Measurements from ENCODE around the gene NEGR1. TPM values are rescaled to one million over a fixed set of nuclear protein-coding genes. Genes with fewer than 3 reads are reported as not detected.

Gene NEGR1
- total RNA-seq, 1 donor from 2014 or later: 8.6 TPM

DNA sequence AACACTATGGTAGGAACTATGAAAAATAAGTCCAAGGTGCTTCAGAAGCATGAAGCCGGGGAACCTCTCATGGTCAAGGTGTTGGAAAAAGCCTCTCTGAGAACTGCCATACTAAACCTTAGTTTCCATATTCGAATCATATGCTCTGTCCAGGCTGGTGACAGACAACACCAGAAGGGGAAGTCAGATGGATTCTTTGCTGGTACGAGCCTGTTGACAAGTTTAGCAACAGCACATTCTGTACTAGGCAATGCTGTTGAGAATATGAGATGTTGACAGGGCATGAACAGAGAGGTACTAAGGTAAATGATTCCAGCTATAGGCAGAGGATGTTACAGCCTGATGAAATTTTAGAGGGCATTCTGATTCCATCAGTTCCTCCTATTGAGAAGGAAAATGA lies 740.2 kb downstream of the NEGR1 start:
- DNase-seq (ENCODE audit: low read depth) (no peak), FAIRE-seq (no peak)
- no peak for TF ChIP-seq EZH2 (IDR thresholded peaks at IDR 0.05; ENCODE audit: insufficient read depth, low read length)
- TF ChIP-seq, protein P1, sequence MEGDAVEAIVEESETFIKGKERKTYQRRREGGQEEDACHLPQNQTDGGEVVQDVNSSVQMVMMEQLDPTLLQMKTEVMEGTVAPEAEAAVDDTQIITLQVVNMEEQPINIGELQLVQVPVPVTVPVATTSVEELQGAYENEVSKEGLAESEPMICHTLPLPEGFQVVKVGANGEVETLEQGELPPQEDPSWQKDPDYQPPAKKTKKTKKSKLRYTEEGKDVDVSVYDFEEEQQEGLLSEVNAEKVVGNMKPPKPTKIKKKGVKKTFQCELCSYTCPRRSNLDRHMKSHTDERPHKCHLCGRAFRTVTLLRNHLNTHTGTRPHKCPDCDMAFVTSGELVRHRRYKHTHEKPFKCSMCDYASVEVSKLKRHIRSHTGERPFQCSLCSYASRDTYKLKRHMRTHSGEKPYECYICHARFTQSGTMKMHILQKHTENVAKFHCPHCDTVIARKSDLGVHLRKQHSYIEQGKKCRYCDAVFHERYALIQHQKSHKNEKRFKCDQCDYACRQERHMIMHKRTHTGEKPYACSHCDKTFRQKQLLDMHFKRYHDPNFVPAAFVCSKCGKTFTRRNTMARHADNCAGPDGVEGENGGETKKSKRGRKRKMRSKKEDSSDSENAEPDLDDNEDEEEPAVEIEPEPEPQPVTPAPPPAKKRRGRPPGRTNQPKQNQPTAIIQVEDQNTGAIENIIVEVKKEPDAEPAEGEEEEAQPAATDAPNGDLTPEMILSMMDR (IDR thresholded peaks at IDR 0.05; ENCODE audit: insufficient read depth, low read depth, low read length): no peak
- Mint-ChIP-seq H3K36me3 (ENCODE audit: low read depth, unreplicated experiment) (no peaks in the 10 kb centered on the region), H3K4me1 (ENCODE audit: low read depth, unreplicated experiment) (no peaks in the 10 kb centered on the region), H3K9me3 (ENCODE audit: unreplicated experiment) (no peaks in the 10 kb centered on the region), H3K4me3 (ENCODE audit: unreplicated experiment) (no peak overlapping the region), H3K27me3 (ENCODE audit: low read depth, unreplicated experiment) (no peaks in the 10 kb centered on the region), H3K27ac (ENCODE audit: unreplicated experiment) (no peak overlapping the region)
- no peak overlapping the region for H3K4me3 ChIP-seq (ENCODE audit: insufficient read depth, low read depth, low read length)
- H3K36me3 ChIP-seq (ENCODE audit: insufficient read depth, low read length): no peaks in the 10 kb centered on the region
- H3K9ac ChIP-seq (ENCODE audit: low read length): no peak overlapping the region
- H3K4me2 ChIP-seq (ENCODE audit: low read length): no peak overlapping the region
- no peak overlapping the region for H3K27ac ChIP-seq (ENCODE audit: low read depth, low read length)
- H4K20me1 ChIP-seq (ENCODE audit: insufficient read depth, low read length): no peaks in the 10 kb centered on the region
- no peaks in the 10 kb centered on the region for H3K9me3 ChIP-seq (ENCODE audit: insufficient read depth, low read depth, low read length)
- H3K79me2 ChIP-seq (ENCODE audit: insufficient read depth, low read length): no peaks in the 10 kb centered on the region
- H3K27me3 ChIP-seq (ENCODE audit: insufficient read depth, low read length): no peaks in the 10 kb centered on the region
- no peak overlapping the region for H2AFZ ChIP-seq (ENCODE audit: low read depth, low read length)
- H3K4me1 ChIP-seq (ENCODE audit: insufficient read depth, low read length): no peaks in the 10 kb centered on the region

DNA sequence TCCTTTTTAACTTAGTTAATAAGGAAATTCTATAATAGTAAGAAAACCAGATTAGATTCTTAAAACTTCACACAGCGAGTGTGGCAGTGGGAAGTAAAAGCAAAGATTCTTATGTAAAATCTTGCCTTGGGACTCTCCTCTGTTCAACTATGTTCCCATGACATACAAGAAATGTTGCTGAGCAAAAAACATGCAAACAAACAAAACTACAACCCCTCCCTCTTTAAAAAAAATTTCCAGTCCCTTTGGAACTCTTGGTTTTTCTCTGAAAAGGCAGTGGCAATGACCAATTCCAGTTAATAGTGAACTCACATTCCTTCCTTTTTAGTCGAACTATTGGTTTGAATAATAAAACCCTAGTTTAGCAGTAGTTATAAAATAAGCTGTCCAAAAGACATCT lies 748.4 kb downstream of the NEGR1 start:
- FAIRE-seq (no peak), DNase-seq (ENCODE audit: low read depth) (no peak)
- no peak overlapping the region for H2AFZ ChIP-seq (ENCODE audit: low read depth, low read length)
- H3K79me2 ChIP-seq (ENCODE audit: insufficient read depth, low read length): no peaks in the 10 kb centered on the region
- no peak overlapping the region for H3K4me2 ChIP-seq (ENCODE audit: low read length)
- TF ChIP-seq EZH2 (IDR thresholded peaks at IDR 0.05; ENCODE audit: insufficient read depth, low read length): no peak
- TF ChIP-seq, protein P1 (IDR thresholded peaks at IDR 0.05; ENCODE audit: insufficient read depth, low read depth, low read length): no peak
- no peaks in the 10 kb centered on the region for H3K36me3 ChIP-seq (ENCODE audit: insufficient read depth, low read length)
- H3K27me3 ChIP-seq (ENCODE audit: insufficient read depth, low read length): no peaks in the 10 kb centered on the region
- Mint-ChIP-seq H3K27ac (ENCODE audit: unreplicated experiment) (no peak overlapping the region), H3K4me3 (ENCODE audit: unreplicated experiment) (no peak overlapping the region), H3K36me3 (ENCODE audit: low read depth, unreplicated experiment) (no peaks in the 10 kb centered on the region), H3K9me3 (ENCODE audit: unreplicated experiment) (no peaks in the 10 kb centered on the region), H3K27me3 (ENCODE audit: low read depth, unreplicated experiment) (no peaks in the 10 kb centered on the region), H3K4me1 (ENCODE audit: low read depth, unreplicated experiment) (no peaks in the 10 kb centered on the region)
- no peaks in the 10 kb centered on the region for H3K9me3 ChIP-seq (ENCODE audit: insufficient read depth, low read depth, low read length)
- no peaks in the 10 kb centered on the region for H4K20me1 ChIP-seq (ENCODE audit: insufficient read depth, low read length)
- H3K4me1 ChIP-seq (ENCODE audit: insufficient read depth, low read length): no peaks in the 10 kb centered on the region
- H3K9ac ChIP-seq (ENCODE audit: low read length): no peak overlapping the region
- H3K27ac ChIP-seq (ENCODE audit: low read depth, low read length): no peak overlapping the region
- no peak overlapping the region for H3K4me3 ChIP-seq (ENCODE audit: insufficient read depth, low read depth, low read length)

DNA sequence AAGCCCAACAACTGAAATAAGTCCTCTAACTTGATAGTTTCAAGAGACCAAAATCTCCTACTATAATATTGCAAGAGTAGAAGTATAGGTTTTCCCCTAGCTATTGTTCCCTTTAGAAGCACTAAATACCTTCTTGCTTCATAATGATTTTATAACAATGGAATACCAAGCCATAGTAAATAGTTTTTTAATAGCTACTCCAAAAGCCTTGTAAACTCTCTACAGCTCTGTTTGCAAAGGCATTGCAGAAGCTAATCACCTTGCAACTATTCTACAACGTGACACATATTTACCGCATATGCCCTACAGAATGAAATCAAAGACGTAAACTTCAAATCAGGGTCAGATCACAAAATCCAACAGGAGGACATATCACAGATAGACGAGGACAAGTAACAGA lies 750.0 kb downstream of the NEGR1 start:
- H2AFZ ChIP-seq (ENCODE audit: low read depth, low read length): no peak overlapping the region
- Mint-ChIP-seq H3K36me3 (ENCODE audit: low read depth, unreplicated experiment) (no peaks in the 10 kb centered on the region), H3K4me3 (ENCODE audit: unreplicated experiment) (no peak overlapping the region), H3K27me3 (ENCODE audit: low read depth, unreplicated experiment) (no peaks in the 10 kb centered on the region), H3K4me1 (ENCODE audit: low read depth, unreplicated experiment) (no peaks in the 10 kb centered on the region), H3K27ac (ENCODE audit: unreplicated experiment) (no peak overlapping the region), H3K9me3 (ENCODE audit: unreplicated experiment) (no peaks in the 10 kb centered on the region)
- no peak overlapping the region for H3K9ac ChIP-seq (ENCODE audit: low read length)
- no peaks in the 10 kb centered on the region for H3K9me3 ChIP-seq (ENCODE audit: insufficient read depth, low read depth, low read length)
- H3K4me3 ChIP-seq (ENCODE audit: insufficient read depth, low read depth, low read length): no peak overlapping the region
- H3K27ac ChIP-seq (ENCODE audit: low read depth, low read length): no peak overlapping the region
- no peaks in the 10 kb centered on the region for H3K79me2 ChIP-seq (ENCODE audit: insufficient read depth, low read length)
- no peaks in the 10 kb centered on the region for H3K4me1 ChIP-seq (ENCODE audit: insufficient read depth, low read length)
- no peaks in the 10 kb centered on the region for H3K36me3 ChIP-seq (ENCODE audit: insufficient read depth, low read length)
- DNase-seq (ENCODE audit: low read depth) (no peak), FAIRE-seq (no peak)
- TF ChIP-seq, protein P1 (IDR thresholded peaks at IDR 0.05; ENCODE audit: insufficient read depth, low read depth, low read length): no peak
- TF ChIP-seq EZH2 (IDR thresholded peaks at IDR 0.05; ENCODE audit: insufficient read depth, low read length): no peak
- H3K4me2 ChIP-seq (ENCODE audit: low read length): no peak overlapping the region
- no peaks in the 10 kb centered on the region for H4K20me1 ChIP-seq (ENCODE audit: insufficient read depth, low read length)
- no peaks in the 10 kb centered on the region for H3K27me3 ChIP-seq (ENCODE audit: insufficient read depth, low read length)
